Calu3 (cell line): ENCODE results near the gene APAF1. TPM values are rescaled to one million over a fixed set of nuclear protein-coding genes. Genes with fewer than 3 reads are reported as not detected.
A peak's percentile ranks its signal among the peaks of the same experiment; 100 is the strongest.
"Not testable (repeated sequence)": the region's sequence is repeated elsewhere in the genome, so short reads cannot be mapped to it uniquely, and the experiment has no call there.

Experiments used
- BruUV-seq: library from RNA; stranded (reverse); fragments of 400-500 nt; replicated peaks from 2 replicates; lab custom pipeline; 2021; lab: Mats Ljungman, UMichigan
- CTCF ChIA-PET: fragments of 300-600 bp; sonication (Branson Sonifier 250); formaldehyde crosslinking; loops from one replicate; lab custom pipeline; 2022; ENCODE audit warnings: antibody characterized with exemption; lab: Charles Lee
- DNase-seq: peaks from one replicate; pipeline ENCODE4 v3.0.0; 2022
- H3K27ac Mint-ChIP-seq: one replicate; pipeline ENCODE4 v1.8.0; 2022; ENCODE audit warnings: mixed read lengths; ENCODE audit not compliant: unreplicated experiment
- H3K27me3 Mint-ChIP-seq: one replicate; pipeline ENCODE4 v1.8.0; 2022; ENCODE audit warnings: mixed read lengths; ENCODE audit not compliant: unreplicated experiment
- H3K36me3 Mint-ChIP-seq: one replicate; pipeline ENCODE4 v1.8.0; 2022; ENCODE audit warnings: mild to moderate bottlenecking, moderate library complexity, mixed read lengths; ENCODE audit not compliant: insufficient read depth, unreplicated experiment
- H3K4me1 Mint-ChIP-seq: one replicate; pipeline ENCODE4 v1.8.0; 2022; ENCODE audit warnings: mild to moderate bottlenecking, low read depth, mixed read lengths; ENCODE audit not compliant: unreplicated experiment
- H3K4me3 Mint-ChIP-seq: one replicate; pipeline ENCODE4 v1.8.0; 2022; ENCODE audit warnings: mild to moderate bottlenecking, low read depth, moderate library complexity, mixed read lengths; ENCODE audit not compliant: unreplicated experiment
- H3K9me3 Mint-ChIP-seq: one replicate; pipeline ENCODE4 v1.8.0; 2022; ENCODE audit warnings: low read depth, mixed read lengths; ENCODE audit not compliant: unreplicated experiment
- intact Hi-C: fragments of 100-400 bp; cut with micrococcal nuclease; formaldehyde crosslinking; loops from one replicate; pipeline ENCODE4 v1.10.0; 2022; ENCODE audit not compliant: unreplicated experiment
- total RNA-seq: library from RNA; stranded (reverse); gene quantifications from 2 replicates; pipeline ENCODE4 v1.2.3, GENCODE V29; 2022
- TF ChIP-seq, protein P1 (sequence below): fragments of 200-600 bp; IDR thresholded peaks from one replicate; pipeline ENCODE4 v1.8.0; 2022; ENCODE audit warnings: antibody characterized with exemption; ENCODE audit not compliant: unreplicated experiment

APAF1 gene
- total RNA-seq, 1 experiment from 2014 or later = 24.7 TPM

GRCh38 chr12:98752726-98753125, 107.6 kb downstream of the APAF1 start:
- Mint-ChIP-seq H3K36me3 (no peaks in the 10 kb centered on the region), H3K4me3 (no peak overlapping the region), H3K4me1 (peaks cover 11% of the 10 kb centered on the region), H3K27ac (no peak overlapping the region), H3K9me3 (no peaks in the 10 kb centered on the region), H3K27me3 (peaks cover 26% of the 10 kb centered on the region)
- TF ChIP-seq, protein P1, sequence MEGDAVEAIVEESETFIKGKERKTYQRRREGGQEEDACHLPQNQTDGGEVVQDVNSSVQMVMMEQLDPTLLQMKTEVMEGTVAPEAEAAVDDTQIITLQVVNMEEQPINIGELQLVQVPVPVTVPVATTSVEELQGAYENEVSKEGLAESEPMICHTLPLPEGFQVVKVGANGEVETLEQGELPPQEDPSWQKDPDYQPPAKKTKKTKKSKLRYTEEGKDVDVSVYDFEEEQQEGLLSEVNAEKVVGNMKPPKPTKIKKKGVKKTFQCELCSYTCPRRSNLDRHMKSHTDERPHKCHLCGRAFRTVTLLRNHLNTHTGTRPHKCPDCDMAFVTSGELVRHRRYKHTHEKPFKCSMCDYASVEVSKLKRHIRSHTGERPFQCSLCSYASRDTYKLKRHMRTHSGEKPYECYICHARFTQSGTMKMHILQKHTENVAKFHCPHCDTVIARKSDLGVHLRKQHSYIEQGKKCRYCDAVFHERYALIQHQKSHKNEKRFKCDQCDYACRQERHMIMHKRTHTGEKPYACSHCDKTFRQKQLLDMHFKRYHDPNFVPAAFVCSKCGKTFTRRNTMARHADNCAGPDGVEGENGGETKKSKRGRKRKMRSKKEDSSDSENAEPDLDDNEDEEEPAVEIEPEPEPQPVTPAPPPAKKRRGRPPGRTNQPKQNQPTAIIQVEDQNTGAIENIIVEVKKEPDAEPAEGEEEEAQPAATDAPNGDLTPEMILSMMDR = no peak
- BruUV-seq = no TSS peak
- CTCF ChIA-PET = no interaction called here
- intact Hi-C loops = no loop called here
- no peak for DNase-seq

GRCh38 chr12:98754095-98754494, 109.0 kb downstream of the APAF1 start:
- H3K4me1 Mint-ChIP-seq = peaks cover 11% of the 10 kb centered on the region
- TF ChIP-seq, protein P1 = no peak
- intact Hi-C loops = no loop called here
- no peak overlapping the region for H3K4me3 Mint-ChIP-seq
- peaks cover 16% of the 10 kb centered on the region for H3K27me3 Mint-ChIP-seq
- BruUV-seq = no TSS peak
- H3K27ac Mint-ChIP-seq = no peak overlapping the region
- H3K9me3 Mint-ChIP-seq = no peaks in the 10 kb centered on the region
- CTCF ChIA-PET = interaction anchor here (0.7 to 1.0 kb wide), 2 partner anchors 15 to 46 kb away, joined by 3 read pairs; no protein-coding TSS in a partner anchor
- peak; percentile 44 for DNase-seq
- H3K36me3 Mint-ChIP-seq = no peaks in the 10 kb centered on the region

DNA sequence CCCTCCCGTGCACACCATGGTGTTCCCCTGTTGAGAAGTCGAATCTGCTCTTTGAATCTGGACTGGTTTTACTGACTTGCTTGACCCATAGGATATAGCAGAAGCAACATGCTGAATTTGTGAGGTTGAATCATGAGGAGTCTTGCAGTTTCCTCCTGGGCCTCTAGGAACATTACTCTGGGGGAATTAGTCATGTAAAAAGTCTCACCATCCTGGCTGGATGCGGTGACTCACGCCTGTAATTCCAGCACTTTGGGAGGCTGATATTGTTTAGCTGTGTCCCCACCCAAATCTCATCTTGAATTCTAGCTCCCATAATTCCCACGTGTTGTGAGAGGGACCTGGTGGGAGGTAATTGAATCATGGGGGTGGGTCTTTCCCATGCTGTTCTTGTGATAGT, 110.8 kb downstream of the APAF1 start:
- H3K4me3 Mint-ChIP-seq, CTCF ChIA-PET, DNase-seq, intact Hi-C loops, H3K27ac Mint-ChIP-seq, H3K36me3 Mint-ChIP-seq, H3K9me3 Mint-ChIP-seq, BruUV-seq: not testable (repeated sequence)
- H3K27me3 Mint-ChIP-seq = peaks cover 11% of the 10 kb centered on the region
- peaks cover 11% of the 10 kb centered on the region for H3K4me1 Mint-ChIP-seq

DNA sequence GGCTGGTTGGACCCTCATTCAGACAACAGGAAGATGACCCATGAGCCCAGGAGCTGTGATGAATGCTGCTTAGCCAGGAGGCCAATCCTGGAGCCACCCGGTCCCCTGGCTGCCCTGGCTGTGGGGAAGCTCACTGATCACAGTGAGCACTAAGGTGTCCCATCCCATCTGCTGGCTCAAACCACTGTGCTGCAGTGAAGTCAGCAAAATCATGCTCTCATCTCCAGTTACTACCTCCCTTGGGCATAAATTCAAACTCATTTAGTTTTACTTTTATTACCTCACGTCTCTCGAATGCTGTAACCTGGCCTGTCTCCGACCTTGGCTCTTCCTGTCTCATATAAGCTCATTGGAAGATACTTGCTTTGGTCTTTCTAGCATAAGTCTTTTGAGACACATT, 112.4 kb downstream of the APAF1 start:
- intact Hi-C loops = no loop called here
- no peak for DNase-seq
- CTCF ChIA-PET = no interaction called here
- H3K4me3 Mint-ChIP-seq = no peak overlapping the region
- H3K27ac Mint-ChIP-seq = no peak overlapping the region
- no peaks in the 10 kb centered on the region for H3K36me3 Mint-ChIP-seq
- no TSS peak for BruUV-seq
- H3K27me3 Mint-ChIP-seq = peaks cover 27% of the 10 kb centered on the region
- peaks cover 11% of the 10 kb centered on the region for H3K4me1 Mint-ChIP-seq
- no peaks in the 10 kb centered on the region for H3K9me3 Mint-ChIP-seq
- TF ChIP-seq, protein P1 = no peak

- CTCF ChIA-PET = interaction anchor here (1.2 kb wide), 1 partner anchor 16 kb away, joined by 3 read pairs; no protein-coding TSS in a partner anchor
- Mint-ChIP-seq H3K27ac (no peak overlapping the region), H3K4me3 (no peak overlapping the region), H3K9me3 (no peaks in the 10 kb centered on the region), H3K27me3 (peaks cover 34% of the 10 kb centered on the region), H3K4me1 (peaks cover 11% of the 10 kb centered on the region), H3K36me3 (no peaks in the 10 kb centered on the region)
- TF ChIP-seq, protein P1 = no peak
- intact Hi-C loops = no loop called here
- no TSS peak for BruUV-seq
- no peak for DNase-seq
Measured at GRCh38 chr12:98758331-98758730, 113.2 kb downstream of the APAF1 start.
